Head of caudate nucleus (tissue), 42 donors: ENCODE data around the gene KNDC1.
"Not testable (repeated sequence)": the region's sequence is repeated elsewhere in the genome, so short reads cannot be mapped to it uniquely, and the experiment has no call there.

Experiments used
- DNase-seq, 42 donors: peaks; one replicate each; pipeline versions ENCODE4 v3.0.0 to v3.0.0-alpha.2; 2020 to 2021; ENCODE audit warnings: mixed read lengths in 7 of 42
- intact Hi-C: fragments of 100-400 bp; cut with DNase I; formaldehyde crosslinking; loops from one replicate; pipeline ENCODE4 v1.15.0; 2022

Gene KNDC1

DNA sequence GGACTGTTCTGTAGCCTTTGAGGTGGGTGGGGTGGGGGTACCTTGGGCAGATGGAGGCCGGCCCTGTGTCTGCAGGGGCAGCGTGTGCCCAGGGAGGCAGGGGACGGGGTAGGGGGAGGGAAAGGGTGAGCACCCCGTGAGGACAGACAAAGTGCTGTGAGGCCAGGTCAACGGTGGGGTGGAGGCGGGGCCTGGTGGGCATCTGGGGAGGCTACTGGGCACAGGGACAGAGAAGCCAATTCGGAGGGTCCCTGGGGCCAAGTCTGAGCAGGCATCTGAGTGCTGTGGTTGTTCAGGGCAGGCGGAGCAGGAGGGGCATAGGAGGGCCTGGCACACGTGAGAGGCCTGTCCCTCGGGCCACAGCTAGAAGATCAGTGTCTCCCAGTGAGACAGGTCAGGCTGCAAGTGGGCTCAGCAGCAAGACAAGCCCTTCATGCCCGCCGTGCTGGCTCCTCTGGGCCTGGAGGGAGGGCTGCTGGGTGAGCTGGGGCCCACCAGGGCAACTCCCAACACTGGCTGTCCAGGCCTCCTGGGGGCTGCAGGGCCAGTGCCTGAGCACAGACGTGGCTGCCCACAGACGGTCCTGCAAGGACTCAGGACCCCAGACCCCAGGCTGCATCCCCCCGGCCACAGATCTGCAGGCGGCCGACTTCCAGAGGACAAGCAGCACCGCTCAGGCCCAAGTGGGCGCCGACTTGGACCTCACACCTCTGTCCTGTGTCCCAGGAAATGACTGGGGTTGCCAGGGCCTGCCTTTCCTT, 26.4 kb upstream of the KNDC1 start:
- DNase-seq: peak in 11 of 42 donors; percentile 1 to 34 (median 10)
- intact Hi-C loops: no loop called here

DNA sequence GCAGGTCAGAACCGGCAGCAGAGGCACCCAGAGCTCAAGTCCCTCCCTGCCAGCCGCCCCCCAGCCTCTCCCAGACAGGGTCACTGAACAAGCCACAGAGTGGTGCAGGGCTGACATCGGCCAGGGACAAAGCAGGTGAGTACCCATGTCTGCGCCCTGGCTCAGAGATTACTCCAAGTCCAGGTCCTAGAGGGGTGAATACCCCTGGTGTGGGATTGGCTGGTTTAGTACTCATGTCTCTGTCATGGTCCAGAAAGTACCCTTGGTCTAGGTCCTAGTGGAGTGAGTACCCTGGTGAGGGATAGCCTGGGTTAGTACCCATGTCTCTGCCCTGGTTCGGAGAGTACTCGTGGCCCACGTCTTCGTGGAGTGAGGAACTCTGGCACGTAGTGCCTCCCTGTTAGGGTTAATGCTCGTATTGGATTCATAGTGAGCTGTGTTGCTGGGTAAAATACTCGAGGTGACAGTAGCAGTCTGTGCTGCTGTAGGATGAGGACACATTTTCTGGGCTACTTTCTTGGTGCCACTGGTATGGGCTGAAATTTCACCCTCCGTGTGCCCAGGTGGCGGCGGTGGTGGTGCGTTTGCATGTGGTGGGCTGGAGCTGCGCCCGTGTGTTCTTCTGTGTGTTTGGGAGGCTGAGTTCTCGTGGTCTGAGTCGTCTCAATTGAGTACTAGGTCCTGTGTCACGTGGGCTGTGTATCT, 25.5 kb upstream of the KNDC1 start:
- DNase-seq: peak in 12 of 42 donors; percentile 2 to 41 (median 14)
- intact Hi-C loops: no loop called here

DNA sequence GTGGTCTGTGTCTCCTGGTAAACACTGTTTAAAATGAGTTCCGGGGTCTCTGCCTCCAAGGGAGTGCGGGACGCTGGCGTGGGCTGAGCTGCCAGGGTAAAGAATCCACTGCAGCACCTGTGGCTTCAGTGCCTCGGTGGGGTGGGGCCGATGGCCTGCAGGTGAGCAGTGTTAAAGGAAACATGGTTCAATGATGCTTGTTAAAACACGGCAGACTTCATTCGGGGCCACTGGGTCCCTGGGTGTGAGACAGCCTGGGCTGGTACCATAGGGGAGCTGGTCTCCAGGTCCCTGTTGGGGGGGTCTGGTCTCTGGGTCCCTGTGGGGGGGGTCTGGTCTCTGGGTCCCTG, 24.9 kb upstream of the KNDC1 start:
- peak in 3 of 42 donors; percentile 3 to 33 (median 8) for DNase-seq
- intact Hi-C loops: no loop called here

DNA sequence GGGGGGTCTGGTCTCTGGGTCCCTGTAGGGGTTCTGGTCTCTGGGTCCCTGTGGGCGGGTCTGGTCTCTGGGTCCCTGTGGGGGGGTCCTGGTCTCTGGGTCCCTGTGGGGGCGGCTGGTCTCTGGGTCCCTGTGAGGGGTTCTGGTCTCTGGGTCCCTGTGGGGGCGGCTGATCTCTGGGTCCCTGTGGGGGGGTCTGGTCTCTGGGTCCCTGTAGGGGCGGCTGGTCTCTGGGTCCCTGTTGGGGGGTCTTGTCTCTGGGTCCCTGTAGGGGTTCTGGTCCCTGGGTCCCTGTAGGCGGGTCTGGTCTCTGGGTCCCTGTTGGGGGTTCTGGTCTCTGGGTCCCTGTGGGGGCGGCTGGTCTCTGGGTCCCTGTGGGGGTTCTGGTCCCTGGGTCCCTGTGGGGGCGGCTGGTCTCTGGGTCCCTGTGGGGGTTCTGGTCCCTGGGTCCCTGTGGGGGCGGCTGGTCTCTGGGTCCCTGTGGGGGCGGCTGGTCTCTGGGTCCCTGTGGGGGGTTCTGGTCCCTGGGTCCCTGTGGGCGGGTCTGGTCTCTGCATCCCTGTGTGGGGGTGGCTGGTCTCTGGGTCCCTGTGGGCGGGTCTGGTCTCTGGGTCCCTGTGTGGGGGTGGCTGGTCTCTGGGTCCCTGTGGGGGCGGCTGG, 22.4 kb upstream of the KNDC1 start:
- DNase-seq: peak in 1 of 42 donors; percentile 12
- intact Hi-C loops: not testable (repeated sequence)

DNA sequence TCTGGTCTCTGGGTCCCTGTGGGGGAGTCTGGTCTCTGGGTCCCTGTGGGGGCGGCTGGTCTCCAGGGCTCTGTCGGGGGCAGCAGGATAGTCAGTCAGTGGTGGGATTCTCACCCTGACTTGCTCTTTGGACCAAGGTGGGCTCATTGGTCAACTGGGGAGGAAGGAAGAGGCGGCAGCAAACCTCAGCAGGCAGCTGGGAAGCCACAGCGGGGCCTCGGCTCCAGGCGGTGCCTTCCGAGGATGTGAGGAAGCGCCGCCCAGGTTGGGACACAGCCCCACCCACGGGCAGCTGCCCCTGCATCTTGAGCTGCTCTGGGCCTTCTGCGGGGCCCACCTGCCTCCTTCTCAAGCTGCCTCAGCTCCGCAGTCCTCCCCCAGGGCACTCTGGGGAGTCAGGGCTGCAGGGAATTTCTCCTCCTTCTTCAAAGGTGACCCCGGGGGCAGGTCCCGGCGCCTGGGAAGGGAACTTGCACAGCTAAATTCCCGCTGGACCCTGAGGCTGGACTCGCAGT, 20.4 kb upstream of the KNDC1 start:
- intact Hi-C loops: no loop called here
- peak in 3 of 42 donors; percentile 2 to 19 (median 17) for DNase-seq

DNA sequence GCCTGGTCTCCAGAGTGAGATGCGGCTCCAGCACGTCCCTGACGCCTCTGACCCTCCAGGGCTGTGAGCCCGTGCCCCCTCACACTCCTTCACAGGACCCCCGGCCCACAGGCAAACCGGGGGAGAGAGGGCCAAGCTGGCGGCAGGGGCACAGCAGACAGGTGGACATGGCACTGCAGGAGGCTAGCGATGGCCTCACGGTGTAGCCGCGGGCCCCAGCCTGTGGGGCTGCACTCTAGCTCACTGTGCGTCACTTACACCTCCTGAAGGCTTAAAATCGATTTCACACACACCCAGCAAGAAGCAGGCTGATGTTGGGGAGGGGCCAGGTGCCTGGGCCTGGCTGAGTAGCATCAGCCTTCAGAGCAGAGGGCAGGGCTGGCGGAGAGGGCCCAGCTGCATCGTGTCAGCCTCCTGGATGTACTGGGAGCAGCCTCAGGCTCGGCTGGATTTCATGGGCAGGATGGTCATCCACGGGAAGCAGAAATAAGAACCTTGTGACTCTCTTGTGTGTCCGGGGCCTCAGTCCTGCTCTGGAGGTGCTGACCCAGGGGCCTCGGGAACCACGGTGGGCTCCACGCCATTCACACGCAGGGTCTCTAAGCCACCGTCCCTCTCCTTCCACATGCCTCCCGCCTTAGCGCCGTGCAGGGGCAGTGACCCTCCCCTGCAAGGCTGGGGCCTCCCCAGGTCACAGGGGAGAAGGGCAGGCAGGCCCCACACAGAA, 19.4 kb upstream of the KNDC1 start:
- peak in 8 of 42 donors; percentile 0 to 30 (median 11) for DNase-seq
- intact Hi-C loops: no loop called here

DNA sequence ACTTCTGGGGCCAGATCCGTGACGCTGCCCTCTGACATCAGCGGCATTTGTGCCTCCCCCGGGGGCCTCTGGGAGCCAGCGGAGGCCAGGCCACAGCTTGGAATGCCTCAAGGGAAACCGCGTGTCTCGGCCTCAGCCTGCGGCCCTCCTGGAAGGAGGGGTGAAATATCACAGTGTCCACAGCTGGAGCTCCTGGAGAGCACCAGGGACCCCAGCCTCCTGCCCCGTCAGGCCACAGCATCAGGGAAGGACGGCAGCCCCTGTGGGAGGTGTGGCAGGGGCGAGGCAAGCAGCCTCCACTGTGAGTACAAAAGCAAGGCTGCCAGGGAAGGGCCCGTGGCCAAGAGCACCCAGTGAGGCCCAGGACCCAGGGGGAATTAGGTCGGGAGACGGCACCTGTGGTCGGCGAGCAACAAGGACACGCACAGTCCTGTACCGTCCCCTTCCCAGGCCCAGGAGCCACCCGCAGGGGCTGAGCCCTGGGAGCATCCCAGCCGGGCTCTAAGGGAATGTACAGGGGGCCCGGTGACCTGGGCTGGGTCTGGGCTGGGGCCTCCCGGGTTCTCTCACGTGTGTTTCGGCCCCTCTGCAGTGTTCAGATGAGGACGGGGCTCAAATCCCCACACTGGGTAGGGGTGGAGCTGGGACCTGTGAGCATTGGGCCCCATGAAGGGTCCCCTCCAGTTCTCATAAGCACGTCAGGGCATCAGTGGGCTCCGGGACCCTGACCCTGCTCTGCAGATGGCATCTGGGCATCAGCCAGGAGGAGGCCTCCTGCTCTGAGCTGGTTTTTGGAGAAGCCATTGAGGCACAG, 18.7 kb upstream of the KNDC1 start:
- intact Hi-C loops: no loop called here
- peak in 8 of 42 donors; percentile 0 to 32 (median 16) for DNase-seq

DNA sequence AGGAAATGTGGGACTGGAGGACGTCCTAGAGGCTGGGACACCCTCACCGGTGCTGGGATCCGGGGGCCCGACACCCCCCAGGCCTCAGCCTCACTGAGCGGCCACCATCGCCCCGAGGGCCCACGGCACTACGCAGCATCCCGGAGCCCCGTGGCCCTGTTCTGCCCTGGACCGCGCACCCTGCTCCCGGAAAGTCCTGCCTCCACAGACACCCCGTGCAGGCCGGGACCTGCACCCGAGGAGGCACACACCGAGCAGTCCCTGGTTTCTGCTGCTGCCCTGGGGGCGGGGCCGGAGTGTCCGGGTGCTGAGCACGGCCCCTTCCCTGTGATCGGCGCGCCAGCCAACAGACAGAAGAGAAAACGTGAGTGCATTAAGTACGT, 18.1 kb upstream of the KNDC1 start:
- intact Hi-C loops: no loop called here
- peak in 7 of 42 donors; percentile 1 to 39 (median 19) for DNase-seq

DNA sequence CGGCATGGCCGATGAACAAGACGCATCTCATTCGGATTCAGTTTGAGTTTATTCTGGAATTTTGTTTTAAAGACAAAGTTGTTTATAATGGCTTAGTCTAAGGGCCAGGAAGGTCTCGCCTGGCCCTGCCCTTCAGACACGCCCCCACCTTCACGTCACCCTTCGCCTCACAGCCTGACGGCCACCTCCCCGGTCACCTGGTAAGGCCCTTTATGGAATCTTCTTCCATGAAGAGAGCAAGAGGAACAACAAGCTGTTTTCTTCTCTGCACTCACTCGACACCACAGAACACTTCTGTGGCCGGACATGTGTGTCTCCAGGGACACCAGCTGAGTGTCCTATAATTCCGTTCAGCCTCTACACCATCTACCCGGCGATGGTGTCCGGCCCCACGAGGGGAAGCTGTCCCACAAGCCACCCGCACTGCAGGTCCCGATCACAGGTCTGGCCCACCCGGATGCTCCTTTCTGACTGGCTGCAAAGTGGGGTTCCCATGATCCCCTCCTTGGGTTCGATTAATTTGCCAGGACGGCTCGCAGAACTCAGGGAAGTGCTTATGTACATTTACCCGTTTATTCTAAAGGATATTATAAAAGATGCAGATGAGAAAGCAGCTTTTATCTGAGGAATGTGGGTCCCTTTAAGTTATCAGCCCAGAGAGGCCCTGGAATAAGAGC, 17.4 kb upstream of the KNDC1 start:
- DNase-seq: peak in 7 of 42 donors; percentile 3 to 31 (median 14)
- intact Hi-C loops: no loop called here

DNA sequence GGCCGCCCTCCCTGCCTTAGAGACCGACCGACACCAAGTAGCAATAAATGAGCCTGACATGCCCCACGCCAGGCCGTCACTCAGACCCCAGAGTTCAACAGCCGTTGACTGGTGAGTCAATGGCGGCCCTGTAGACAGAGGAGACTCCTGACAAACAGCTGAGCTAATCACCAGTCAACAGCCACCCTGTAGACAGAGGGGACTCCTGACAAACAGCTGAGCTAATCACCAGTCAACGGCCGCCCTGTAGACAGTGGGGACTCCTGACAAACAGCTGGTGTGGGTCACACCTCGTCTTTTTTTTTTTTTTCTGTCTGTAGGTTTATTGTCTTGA, 16.9 kb upstream of the KNDC1 start:
- peak in 5 of 42 donors; percentile 0 to 26 (median 16) for DNase-seq
- intact Hi-C loops: no loop called here

DNA sequence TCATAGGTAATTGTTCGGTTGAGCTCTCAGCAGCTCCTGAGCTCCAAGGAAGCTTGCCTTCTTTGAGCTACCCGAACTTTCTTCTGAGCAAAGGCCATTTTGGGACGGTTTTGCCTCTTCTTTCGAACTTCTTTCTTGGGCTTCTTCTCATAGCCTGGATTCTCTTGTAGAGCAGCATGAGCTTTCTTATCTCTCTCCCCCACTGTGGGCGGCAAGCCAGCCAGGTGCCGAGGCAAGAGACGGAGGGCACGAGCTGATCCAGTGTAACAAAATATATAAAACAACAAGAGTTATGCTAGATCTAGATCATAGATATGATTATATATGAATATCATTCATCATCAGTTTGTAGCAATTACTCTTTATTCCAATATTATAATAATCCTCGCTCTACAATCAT, 16.5 kb upstream of the KNDC1 start:
- intact Hi-C loops: no loop called here
- DNase-seq: peak in 6 of 42 donors; percentile 1 to 32 (median 18)

DNA sequence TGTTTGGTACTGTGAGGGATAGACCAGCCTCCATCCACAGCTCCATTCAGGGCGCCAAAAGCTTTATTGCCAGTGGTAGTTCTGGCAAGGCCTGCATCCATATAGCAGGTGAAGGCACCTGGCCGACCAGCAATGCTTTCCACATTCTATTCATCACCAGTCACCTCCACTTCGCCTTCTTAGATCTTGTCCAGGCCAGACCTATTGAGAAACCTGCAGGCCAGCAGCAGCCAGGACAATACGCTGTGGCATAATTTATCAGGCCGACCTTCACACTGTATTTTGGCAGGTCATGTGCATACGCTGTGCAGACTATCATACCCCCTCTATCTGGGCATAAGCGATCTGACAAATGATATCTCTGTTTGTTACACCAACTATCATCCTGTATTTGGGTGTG, 15.2 kb upstream of the KNDC1 start:
- intact Hi-C loops: no loop called here

DNA sequence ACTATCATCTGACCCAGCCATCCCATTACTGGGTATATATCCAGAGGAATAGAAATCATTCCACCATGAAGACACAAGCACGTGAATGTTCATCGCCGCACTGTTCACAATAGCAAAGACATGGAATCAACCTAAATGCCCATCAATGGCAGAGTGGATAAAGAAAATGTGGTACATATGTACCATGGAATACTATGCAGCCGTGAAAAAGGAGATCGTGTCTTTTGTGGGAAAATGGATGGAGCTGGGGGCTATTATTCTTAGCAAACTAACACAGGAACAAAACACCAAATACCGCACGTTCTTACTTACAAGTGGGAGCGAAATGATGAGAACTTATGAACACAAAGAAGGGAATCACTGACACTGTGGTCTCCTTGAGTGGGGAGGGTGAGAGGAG, 9.8 kb upstream of the KNDC1 start:
- peak in 1 of 42 donors; percentile 9 for DNase-seq
- intact Hi-C loops: no loop called here

More for the DNA sequence above, 15.2 kb upstream of the KNDC1 start:
- DNase-seq: peak in 3 of 42 donors; percentile 4 to 22 (median 8)

DNA sequence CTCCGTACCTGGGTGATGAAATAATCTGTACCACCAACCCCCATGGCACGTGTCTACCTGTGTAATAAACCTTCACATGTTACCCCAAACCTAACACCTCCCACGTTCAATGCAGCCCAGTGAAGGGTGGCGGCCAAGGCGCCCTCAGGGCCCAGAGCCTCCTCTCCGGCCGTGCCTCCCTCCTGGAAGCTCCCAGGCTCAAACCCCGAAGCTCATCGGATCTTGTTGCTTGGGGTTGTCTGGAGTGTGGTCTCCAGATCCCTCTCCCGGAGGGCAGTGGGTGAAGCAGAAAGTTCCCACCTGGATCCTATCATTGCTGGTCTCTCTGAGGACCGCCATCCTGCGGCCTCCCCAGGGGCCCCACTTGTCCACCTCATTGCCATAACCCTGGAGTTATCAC, 9.4 kb upstream of the KNDC1 start:
- intact Hi-C loops: no loop called here

DNA sequence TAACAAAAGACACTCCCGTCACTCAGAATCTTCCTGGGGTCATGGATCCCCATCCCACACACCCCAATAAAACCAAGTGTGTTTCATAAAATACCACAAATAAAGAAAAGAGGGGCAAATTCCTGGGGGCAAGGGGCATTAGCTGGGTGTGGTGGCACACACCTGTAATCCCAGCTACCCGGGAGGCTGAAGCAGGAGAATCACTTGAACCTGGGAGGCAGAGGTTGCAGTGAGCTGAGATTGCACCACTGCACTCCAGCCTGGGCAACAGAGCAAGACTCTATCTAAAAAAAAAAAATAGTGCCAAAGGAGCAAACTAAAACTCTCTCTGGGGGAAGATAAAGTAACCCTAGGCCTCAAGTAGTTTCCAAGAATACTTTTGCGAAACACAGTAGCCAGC, 8.9 kb upstream of the KNDC1 start:
- intact Hi-C loops, DNase-seq: not testable (repeated sequence)

More for the DNA sequence above, 9.4 kb upstream of the KNDC1 start:
- DNase-seq: peak in 2 of 42 donors; percentile 8 to 21

DNA sequence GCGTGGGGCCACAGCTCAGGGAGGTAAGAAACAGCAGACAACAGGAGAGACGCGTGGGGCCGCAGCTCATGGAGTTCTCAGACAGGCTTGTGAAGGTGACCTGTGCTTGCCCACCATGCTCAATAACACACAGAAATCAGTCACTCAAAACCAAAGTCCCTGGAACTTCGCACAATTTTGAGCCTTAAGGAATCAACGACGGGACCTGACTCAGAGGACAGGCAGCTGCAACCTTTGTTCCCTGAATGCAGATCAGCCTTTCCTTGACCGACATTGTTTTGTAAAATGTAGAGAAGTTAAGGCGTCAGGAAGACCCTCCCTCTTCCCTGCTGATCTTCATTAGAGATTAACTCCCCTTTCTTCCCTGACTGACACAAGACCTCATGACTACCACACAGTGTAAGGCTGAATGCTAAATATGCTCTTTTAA, 8.5 kb upstream of the KNDC1 start:
- intact Hi-C loops: no loop called here
- peak in 1 of 42 donors; percentile 38 for DNase-seq

DNA sequence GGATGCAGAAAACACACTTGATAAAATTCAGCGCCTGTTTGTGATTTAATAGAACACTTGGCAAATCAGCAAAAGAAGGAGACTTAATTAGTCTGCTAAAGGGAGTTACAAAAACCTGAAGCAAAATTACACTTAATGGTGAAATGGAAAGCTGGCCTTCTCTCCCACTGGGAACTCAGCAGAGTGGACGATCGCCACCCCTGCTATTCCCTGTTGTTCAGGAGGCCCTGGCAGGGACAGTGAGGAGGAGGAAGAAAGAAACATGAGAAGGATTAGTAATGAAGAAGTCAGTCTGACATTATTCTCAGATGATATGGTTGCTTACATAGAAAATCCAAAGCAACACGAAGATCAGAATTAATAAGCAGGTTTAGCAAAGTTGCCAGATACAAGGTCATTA, 5.6 kb upstream of the KNDC1 start:
- peak in 3 of 42 donors; percentile 8 to 41 (median 14) for DNase-seq

More for the DNA sequence above, 5.6 kb upstream of the KNDC1 start:
- intact Hi-C loops: no loop called here
